ENCODE data around the gene THAP12. TPM values are rescaled to one million over a fixed set of nuclear protein-coding genes. Genes with fewer than 3 reads are reported as not detected.

THAP12 gene
- total and polyA plus RNA-seq, 2 of the 13 experiments (the other 11 are each of a cell fraction or from before 2014, with no cell fraction given): 18.8 to 51.3 TPM

- TF ChIP-seq ZNF609 (CRISPR knock-in tag; IDR thresholded peaks at IDR 0.05; ENCODE audit: borderline replicate concordance) (no peak; the same call in 1 of the 2 replicates), TBP (CRISPR knock-in tag; IDR thresholded peaks at IDR 0.05) (no peak), ZSCAN5A (CRISPR knock-in tag; IDR thresholded peaks at IDR 0.05; ENCODE audit: borderline replicate concordance) (peak; percentile 31; the same call in 1 of the 2 replicates), NCOR1 (IDR thresholded peaks at IDR 0.05; ENCODE audit: borderline replicate concordance, low read length) (no peak), SNAI1 (CRISPR knock-in tag; IDR thresholded peaks at IDR 0.05; ENCODE audit: borderline replicate concordance) (no peak), ZNF124 (CRISPR knock-in tag; IDR thresholded peaks at IDR 0.05) (0 out of 2 replicates have a peak, but pooled peaks have one; percentile 39), HIVEP1 (CRISPR knock-in tag; IDR thresholded peaks at IDR 0.05) (peak; percentile 84), AGO2 (optimal IDR thresholded peaks at IDR 0.05; ENCODE audit: low read depth, low read length) (peak; percentile 46), ZNF318 (CRISPR knock-in tag; IDR thresholded peaks at IDR 0.05) (no peak), ZNF576 (CRISPR knock-in tag; IDR thresholded peaks at IDR 0.05) (0 out of 2 replicates have a peak, but pooled peaks have one; percentile 55), ZNF883 (CRISPR knock-in tag; IDR thresholded peaks at IDR 0.05; ENCODE audit: not compliant biosample characterization) (no peak), NR2F2 (IDR thresholded peaks at IDR 0.05; ENCODE audit: borderline replicate concordance, low read depth) (no peak; the same call in 1 of the 2 replicates), TEAD2 (CRISPR knock-in tag; IDR thresholded peaks at IDR 0.05) (no peak)
Observed at GRCh38 chr11:76380977-76381719, at the start of gene THAP12, which contains the start of gene GVQW3 (continued).

All from HepG2 (cell line).